Measurements from ENCODE around the gene ABHD18. TPM values are rescaled to one million over a fixed set of nuclear protein-coding genes. Genes with fewer than 3 reads are reported as not detected.
"Not testable (repeated sequence)": the region's sequence is repeated elsewhere in the genome, so short reads cannot be mapped to it uniquely, and the experiment has no call there.

The ABHD18 gene
- total RNA-seq, 1 donor, result 10.1 TPM

DNA sequence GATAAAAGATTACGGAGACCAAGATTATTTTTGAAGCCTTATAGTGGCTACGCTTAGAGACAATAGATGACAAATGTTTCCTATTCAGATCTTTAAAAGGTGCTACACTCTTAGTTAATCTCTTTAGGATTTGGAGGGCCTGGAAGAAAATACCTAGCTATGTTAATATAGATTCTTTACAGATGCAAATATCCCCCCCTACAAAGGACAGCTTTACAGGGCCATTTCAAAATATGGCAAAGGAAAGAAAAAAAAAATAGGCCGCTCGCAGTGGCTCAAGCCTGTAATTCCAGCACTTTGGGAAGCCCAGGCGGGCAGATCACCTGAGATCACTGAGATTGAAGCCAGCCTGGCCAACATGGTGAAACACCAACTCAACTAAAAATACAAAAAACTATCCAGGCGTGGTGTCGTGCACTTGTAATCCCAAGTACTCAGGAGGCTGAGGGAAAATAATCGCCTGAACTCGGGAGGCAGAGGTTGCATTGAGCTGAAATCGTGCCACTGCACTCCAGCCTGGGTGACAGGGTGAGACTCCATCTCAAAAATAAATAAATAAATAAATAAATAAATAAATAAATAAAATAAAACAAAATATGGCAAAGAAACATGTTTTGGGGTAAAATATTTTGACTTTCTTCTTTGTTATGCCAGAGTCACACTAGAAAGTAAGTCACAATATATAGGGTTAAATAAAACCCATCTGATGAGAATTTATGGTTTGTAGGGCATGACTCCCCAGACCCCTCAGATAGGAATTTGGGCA lies 90.4 kb downstream of the ABHD18 start:
- not testable (repeated sequence) for H3K4me1 ChIP-seq (ENCODE audit: insufficient read depth, low read length); H3K27ac ChIP-seq (ENCODE audit: low read depth, low read length); H3K4me3 ChIP-seq (ENCODE audit: insufficient read depth, low read length); H4K20me1 ChIP-seq (ENCODE audit: insufficient read depth, low read length); H2AFZ ChIP-seq (ENCODE audit: low read length); H3K27me3 ChIP-seq (ENCODE audit: insufficient read depth, low read length); H3K36me3 ChIP-seq (ENCODE audit: insufficient read depth, low read length); DNase-seq (ENCODE audit: insufficient read length, low spot score, missing footprints); H3K4me2 ChIP-seq (ENCODE audit: insufficient read depth, low read length); H3K9me3 ChIP-seq (ENCODE audit: low read depth, low read length); H3K79me2 ChIP-seq (ENCODE audit: insufficient read depth, low read length)

DNA sequence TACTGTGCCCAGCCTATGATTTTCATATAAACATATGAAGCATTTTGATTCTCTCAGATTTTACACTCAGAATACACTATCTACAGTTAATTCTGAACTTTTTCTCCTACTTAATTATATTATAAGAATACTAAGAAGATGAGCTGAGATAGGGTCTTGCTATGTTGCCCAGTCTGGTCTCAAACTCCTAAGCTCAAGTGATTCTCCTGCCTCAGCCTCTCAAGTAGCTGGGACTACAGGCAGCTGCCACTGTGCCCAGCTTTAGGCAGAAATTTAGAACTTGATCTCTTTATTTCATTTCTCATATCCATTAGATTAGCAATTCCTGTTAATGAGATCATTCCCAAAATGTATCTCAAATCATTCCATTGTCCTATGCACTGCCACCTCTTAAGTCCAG lies 91.2 kb downstream of the ABHD18 start:
- no peak overlapping the region for H3K27ac ChIP-seq (ENCODE audit: low read depth, low read length)
- H3K4me2 ChIP-seq (ENCODE audit: insufficient read depth, low read length), result no peak overlapping the region
- no peak overlapping the region for H2AFZ ChIP-seq (ENCODE audit: low read length)
- no peaks in the 10 kb centered on the region for H3K79me2 ChIP-seq (ENCODE audit: insufficient read depth, low read length)
- no peaks in the 10 kb centered on the region for H3K4me1 ChIP-seq (ENCODE audit: insufficient read depth, low read length)
- TF ChIP-seq, protein P1, sequence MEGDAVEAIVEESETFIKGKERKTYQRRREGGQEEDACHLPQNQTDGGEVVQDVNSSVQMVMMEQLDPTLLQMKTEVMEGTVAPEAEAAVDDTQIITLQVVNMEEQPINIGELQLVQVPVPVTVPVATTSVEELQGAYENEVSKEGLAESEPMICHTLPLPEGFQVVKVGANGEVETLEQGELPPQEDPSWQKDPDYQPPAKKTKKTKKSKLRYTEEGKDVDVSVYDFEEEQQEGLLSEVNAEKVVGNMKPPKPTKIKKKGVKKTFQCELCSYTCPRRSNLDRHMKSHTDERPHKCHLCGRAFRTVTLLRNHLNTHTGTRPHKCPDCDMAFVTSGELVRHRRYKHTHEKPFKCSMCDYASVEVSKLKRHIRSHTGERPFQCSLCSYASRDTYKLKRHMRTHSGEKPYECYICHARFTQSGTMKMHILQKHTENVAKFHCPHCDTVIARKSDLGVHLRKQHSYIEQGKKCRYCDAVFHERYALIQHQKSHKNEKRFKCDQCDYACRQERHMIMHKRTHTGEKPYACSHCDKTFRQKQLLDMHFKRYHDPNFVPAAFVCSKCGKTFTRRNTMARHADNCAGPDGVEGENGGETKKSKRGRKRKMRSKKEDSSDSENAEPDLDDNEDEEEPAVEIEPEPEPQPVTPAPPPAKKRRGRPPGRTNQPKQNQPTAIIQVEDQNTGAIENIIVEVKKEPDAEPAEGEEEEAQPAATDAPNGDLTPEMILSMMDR (IDR thresholded peaks at IDR 0.05; ENCODE audit: extremely low read depth, low read depth, low read length), result no peak
- H3K9me3 ChIP-seq (ENCODE audit: low read depth, low read length), result no peaks in the 10 kb centered on the region
- no peaks in the 10 kb centered on the region for H3K36me3 ChIP-seq (ENCODE audit: insufficient read depth, low read length)
- H3K27me3 ChIP-seq (ENCODE audit: insufficient read depth, low read length), result no peaks in the 10 kb centered on the region
- no peak overlapping the region for H3K4me3 ChIP-seq (ENCODE audit: insufficient read depth, low read length)
- DNase-seq (ENCODE audit: insufficient read length, low spot score, missing footprints), result no peak
- no peaks in the 10 kb centered on the region for H4K20me1 ChIP-seq (ENCODE audit: insufficient read depth, low read length)

DNA sequence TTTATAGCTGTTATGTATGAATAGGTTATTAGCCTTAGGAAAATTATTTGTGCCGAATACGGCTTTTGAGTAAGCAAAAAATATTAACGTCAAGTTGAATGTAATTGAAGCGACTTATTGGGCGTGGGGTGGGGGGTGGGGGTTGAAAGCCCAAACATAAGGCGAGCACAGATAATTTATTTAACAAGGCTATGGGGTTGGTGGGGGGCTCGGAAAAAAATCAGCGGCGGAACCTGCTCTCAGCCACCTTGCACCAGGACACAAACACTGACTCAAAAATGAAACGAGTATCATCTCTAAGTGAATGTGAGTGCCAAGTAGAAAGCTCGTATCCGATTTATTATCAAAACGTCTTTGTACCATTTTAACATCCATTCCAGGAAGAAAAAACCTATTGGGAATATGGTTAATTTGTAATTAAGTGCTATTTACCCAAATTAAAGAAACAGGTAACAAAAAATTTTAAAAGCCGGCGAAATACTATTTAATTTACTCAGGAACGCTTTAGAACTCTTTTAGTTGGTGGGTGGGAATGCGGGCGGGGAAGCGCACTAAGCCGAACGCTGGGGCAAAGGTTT lies 95.0 kb downstream of the ABHD18 start:
- H2AFZ ChIP-seq (ENCODE audit: low read length), result peak overlapping the region; percentile 90
- peaks cover 2% of the 10 kb centered on the region for H3K4me1 ChIP-seq (ENCODE audit: insufficient read depth, low read length)
- TF ChIP-seq, protein P1 (IDR thresholded peaks at IDR 0.05; ENCODE audit: extremely low read depth, low read depth, low read length), result no peak
- H3K36me3 ChIP-seq (ENCODE audit: insufficient read depth, low read length), result no peaks in the 10 kb centered on the region
- H4K20me1 ChIP-seq (ENCODE audit: insufficient read depth, low read length), result peaks cover 11% of the 10 kb centered on the region
- DNase-seq (ENCODE audit: insufficient read length, low spot score, missing footprints), result peak; percentile 92
- H3K27ac ChIP-seq (ENCODE audit: low read depth, low read length), result peak overlapping the region; percentile 88
- peaks cover 36% of the 10 kb centered on the region for H3K79me2 ChIP-seq (ENCODE audit: insufficient read depth, low read length)
- no peaks in the 10 kb centered on the region for H3K9me3 ChIP-seq (ENCODE audit: low read depth, low read length)
- H3K27me3 ChIP-seq (ENCODE audit: insufficient read depth, low read length), result no peaks in the 10 kb centered on the region
- H3K4me2 ChIP-seq (ENCODE audit: insufficient read depth, low read length), result peak overlapping the region; percentile 94
- H3K4me3 ChIP-seq (ENCODE audit: insufficient read depth, low read length), result peak overlapping the region; percentile 93

DNA sequence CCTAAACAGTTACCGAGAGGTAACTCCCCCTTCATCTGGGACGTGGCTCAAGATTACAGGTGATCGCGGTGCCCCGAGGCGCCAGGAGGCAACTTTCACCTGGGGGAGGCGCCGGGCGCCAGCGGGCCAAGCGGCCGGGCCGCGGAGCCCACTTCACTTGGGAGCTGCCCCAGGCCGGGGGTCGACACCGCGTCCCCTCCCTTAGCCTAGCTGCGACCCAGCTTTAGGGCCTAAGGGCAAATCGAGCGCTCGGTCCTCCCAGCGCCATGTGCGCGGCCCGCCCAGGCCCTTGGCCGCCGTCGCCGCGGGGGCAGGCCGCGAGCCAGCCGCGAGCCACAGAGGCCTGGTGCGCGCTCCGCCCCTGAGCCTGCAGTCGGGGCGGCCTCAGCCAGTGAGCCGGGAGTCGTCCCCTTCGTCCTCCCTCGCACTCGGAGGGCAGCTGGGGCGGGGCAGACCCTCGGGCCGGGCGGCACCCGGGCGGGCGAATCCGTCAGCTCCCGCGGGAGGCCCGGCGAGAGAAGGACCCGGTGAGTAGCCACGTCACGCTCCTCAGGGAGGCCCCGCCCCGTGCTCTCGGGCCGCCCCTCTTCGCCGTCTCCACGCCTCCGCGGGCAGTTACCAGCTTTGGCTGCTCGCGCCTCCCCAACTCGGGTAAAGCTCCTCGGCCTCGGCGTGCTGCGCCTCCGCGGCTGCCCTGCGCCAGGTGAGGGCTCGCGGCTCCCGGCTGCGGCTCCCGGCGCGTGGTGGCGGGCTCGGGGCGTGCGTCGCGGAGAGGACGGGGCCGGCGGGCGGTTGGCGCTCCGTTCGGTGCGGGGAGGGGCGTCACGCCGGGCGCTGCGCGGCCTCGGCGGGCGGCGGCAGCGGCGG lies 95.7 kb downstream of the ABHD18 start, which contains the start of gene LARP1B:
Gene LARP1B (plus strand): TSS at position 614 of the 867 bp plus-strand sequence. CDS start 13,640 bp downstream, outside the sequence.
- peaks cover 42% of the 10 kb centered on the region for H3K79me2 ChIP-seq (ENCODE audit: insufficient read depth, low read length)
- H4K20me1 ChIP-seq (ENCODE audit: insufficient read depth, low read length), result peaks cover 15% of the 10 kb centered on the region
- H3K4me2 ChIP-seq (ENCODE audit: insufficient read depth, low read length), result peak within 1 kb of the TSS; percentile 94
- no peaks in the 10 kb centered on the region for H3K9me3 ChIP-seq (ENCODE audit: low read depth, low read length)
- peak within 1 kb of the TSS; percentile 88 for H3K27ac ChIP-seq (ENCODE audit: low read depth, low read length)
- H3K4me3 ChIP-seq (ENCODE audit: insufficient read depth, low read length), result peak within 1 kb of the TSS; percentile 93
- H3K36me3 ChIP-seq (ENCODE audit: insufficient read depth, low read length), result no peaks in the 10 kb centered on the region
- TF ChIP-seq, protein P1 (IDR thresholded peaks at IDR 0.05; ENCODE audit: extremely low read depth, low read depth, low read length), result no peak
- no peaks in the 10 kb centered on the region for H3K27me3 ChIP-seq (ENCODE audit: insufficient read depth, low read length)
- peak; percentile 100 for DNase-seq (ENCODE audit: insufficient read length, low spot score, missing footprints)
- peak within 1 kb of the TSS; percentile 90 for H2AFZ ChIP-seq (ENCODE audit: low read length)
- H3K4me1 ChIP-seq (ENCODE audit: insufficient read depth, low read length), result peaks cover 2% of the 10 kb centered on the region
